GM19397 (cell line): ENCODE results near the gene CA5B.
"Not testable (repeated sequence)": the region's sequence is repeated elsewhere in the genome, so short reads cannot be mapped to it uniquely, and the experiment has no call there.

Experiments
- ATAC-seq: cut with Tn5 transposase; IDR thresholded peaks from one replicate; pipeline ENCODE4 v1.9.1; 2021; ENCODE audit warnings: mild to moderate bottlenecking, moderate library complexity; ENCODE audit not compliant: unreplicated experiment

The CA5B gene

GRCh38 chrX:15747626-15748173 lies 9.6 kb downstream of the CA5B start:
- no peak for ATAC-seq

DNA sequence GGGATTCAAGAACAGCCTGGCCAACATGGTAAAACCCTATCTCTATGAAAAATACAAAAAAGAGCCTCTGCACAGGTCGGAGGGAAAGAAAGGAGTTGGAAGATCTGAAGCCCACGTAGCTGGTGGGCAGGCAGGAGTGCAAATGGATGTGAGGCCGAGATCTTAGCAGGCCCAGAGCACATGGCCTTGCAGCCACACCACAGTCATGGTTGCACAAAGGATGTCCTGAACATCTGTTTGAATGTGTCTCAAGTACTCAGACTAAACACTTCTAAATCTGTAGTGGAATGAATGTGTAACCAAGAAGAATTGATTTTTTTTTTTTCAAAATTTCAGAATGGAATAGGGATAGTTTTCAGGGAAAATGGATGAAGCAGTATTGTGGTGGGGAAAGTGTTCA lies 10.8 kb downstream of the CA5B start:
- no peak for ATAC-seq

- peak; percentile 77 for ATAC-seq
Observed at GRCh38 chrX:15749642-15750610, 11.9 kb downstream of the CA5B start.

GRCh38 chrX:15750611-15751154 lies 12.6 kb downstream of the CA5B start:
- no peak for ATAC-seq

GRCh38 chrX:15751155-15751819 lies 13.2 kb downstream of the CA5B start:
- ATAC-seq: no peak

GRCh38 chrX:15755091-15755490 lies 17.0 kb downstream of the CA5B start:
- no peak for ATAC-seq

- no peak for ATAC-seq
Observed at GRCh38 chrX:15758140-15758539, 20.1 kb downstream of the CA5B start.

DNA sequence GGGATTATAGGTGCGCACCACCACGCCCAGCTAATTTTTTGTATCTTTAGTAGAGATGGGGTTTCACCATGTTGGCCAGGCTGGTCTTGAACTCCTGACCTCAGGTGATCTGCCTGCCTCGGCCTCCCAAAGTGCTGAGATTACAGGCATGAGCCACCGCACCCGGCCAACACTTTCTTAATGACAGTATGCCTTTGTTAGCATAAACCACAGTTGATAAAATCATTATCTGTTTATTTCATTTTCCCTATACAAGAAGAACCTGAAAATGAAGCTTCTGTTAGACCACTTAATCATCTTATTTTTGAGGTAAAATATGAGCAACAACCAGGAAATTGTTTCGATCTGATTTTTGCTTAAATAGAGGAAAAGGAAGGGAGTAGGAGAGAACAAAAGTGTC lies 21.8 kb downstream of the CA5B start:
- not testable (repeated sequence) for ATAC-seq

DNA sequence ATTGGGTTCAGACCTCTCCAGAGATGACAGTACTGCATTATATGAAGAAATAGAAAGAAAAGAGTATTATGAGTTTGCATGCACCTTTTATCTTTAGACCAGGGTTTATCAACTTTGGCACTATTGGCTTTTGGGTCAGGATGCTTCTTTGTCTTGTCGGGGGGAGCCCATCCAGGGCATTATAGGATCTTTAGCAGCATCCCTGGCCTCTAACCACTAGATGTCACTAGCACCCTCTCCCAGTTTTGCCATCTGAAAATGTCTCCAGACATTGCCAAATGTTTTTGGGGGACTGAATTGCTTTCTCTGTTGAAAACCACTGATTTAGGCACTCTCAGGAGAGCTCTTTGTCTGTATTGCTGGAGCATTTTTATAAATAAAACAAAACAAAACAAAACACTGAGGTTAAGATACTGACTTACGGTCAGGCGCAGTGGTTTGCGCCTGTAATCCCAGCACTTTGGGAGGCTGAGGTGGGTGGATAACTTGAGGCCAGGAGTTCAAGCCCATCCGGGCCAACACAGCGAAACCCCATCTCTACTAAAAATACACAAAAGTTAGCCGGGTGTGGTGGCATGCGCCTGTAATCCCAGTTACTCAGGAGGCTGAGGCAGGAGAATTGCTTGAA lies 23.6 kb downstream of the CA5B start:
- no peak for ATAC-seq

GRCh38 chrX:15769300-15769954 lies 31.4 kb downstream of the CA5B start:
- ATAC-seq: no peak

DNA sequence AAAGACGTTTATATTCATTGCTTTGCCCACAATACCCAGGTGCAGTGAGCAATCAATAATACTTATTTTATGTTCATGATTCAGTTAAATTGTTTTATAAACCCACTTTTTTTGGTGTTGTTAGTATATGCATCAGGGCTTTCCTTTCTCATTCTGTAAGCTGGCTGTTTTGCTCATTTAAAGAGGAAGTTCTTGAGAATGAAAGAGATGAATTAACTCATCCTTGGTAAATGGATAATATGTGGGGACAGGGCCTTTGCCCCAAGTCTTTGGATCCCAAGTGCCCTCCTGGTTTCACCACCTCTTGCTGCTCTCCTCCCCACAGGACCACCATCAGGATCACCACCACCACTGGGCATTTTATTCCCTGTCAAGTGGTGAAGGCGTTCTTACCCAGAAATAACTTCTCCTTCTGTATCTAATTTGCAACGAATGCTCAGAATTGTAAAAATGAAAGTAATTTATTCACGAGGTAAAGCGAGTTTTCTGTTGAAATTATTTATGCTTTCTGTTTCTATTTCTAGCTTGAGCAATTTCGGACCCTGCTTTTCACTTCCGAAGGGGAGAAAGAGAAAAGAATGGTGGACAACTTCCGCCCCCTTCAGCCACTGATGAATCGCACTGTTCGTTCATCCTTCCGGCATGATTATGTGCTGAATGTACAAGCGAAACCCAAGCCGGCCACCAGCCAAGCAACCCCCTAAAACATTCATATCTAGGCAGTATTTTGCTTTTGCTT lies 44.1 kb downstream of the CA5B start:
- ATAC-seq: peak; percentile 90

GRCh38 chrX:15785176-15785750 lies 47.2 kb downstream of the CA5B start:
- ATAC-seq: no peak

DNA sequence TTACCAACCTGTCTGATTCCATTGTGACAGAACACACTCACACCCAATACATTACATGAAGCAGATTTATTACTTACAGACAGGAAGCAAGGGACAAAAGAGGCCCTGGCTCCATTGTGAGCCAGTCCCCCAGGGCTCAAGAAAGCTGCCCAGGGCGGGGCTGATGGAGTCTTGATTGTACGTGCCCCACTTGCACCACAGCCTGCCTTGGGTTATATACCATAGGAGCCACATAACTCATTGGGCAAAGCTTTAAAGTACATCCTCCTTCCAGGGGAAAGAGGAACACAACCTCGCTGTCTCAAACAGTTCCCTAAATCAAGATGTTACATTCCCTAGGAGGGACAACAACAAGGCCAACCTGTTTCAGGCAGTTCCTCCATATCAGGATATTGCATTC lies 48.8 kb downstream of the CA5B start:
- ATAC-seq: no peak

DNA sequence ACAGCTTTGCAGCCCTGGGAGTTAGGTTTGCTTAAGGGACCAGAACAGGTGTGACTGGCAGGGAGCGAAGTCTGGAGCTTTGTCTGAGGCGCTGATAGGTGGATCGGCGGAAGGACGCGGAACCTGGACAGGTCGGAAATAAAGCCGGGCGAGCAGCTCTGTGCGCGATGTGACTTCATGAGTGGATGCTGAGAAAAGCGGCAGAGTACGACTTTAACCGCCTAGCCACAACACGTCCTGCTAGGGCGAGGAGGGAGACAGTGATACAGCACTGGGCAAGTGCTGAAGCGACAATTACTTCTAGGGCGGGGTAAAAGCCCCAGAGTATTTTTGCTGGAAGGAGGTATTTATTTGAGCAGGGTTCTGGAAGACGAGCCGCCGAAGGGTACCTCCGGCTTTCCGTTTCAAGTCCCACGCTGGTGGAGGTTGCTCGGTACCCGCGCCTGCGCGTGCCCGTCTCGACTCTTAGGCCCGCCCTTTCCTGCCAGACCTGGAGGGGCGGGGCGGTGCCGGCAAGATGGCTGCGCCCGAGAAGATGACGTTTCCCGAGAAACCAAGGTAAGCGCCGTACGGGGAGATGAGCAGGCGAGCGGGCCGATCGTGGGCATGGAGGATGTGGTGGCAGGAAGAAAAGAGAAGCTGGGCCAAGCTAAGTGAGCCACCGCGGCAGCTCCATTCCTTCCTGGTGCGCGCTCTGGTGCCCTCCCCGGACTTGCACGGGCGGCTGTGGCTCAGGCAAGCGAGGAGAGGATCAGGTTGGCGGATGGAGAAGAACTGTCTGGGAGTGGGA lies 52.1 kb downstream of the CA5B start, which contains the start of gene ZRSR2:
Gene ZRSR2, plus strand, starts transcription at position 506 of the 790 bp plus-strand sequence. Its CDS starts 12 bp downstream, at position 518.
- peak; percentile 94 for ATAC-seq

GRCh38 chrX:15790769-15791290 lies 52.8 kb downstream of the CA5B start:
- no peak for ATAC-seq

DNA sequence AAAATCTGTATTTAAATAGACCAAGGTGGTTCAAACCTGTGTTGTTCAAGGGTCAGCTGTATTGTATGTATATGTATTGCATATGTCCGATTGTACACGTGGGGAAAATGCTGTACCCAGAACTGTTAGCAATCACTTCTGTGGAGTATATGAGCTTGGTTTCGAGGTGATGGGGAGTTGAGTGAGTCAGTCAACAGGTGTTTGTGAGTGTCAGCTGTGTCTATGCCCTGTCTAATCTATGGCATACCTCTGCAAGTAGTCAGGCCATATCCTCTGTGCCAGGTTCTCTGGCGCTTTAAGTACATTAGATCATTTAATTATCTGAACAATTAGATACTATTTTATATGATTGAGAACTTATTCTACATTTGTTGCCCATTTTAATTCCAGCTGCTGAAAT lies 59.6 kb downstream of the CA5B start:
- ATAC-seq: no peak

- no peak for ATAC-seq
Observed at GRCh38 chrX:15804563-15804962, 66.5 kb downstream of the CA5B start.

GRCh38 chrX:15808254-15808653 lies 70.2 kb downstream of the CA5B start:
- ATAC-seq: no peak
